ENCODE data around the gene LRCH1. TPM values are rescaled to one million over a fixed set of nuclear protein-coding genes. Genes with fewer than 3 reads are reported as not detected.

Gene LRCH1
- total and polyA plus RNA-seq, 10 of the 15 experiments (the other 5 are each of a cell fraction or from before 2014, with no cell fraction given): 5.3 to 48.9 (median 14.4) TPM

- TF ChIP-seq ZBTB33 (IDR thresholded peaks at IDR 0.05) (no peak), ZBTB40 (IDR thresholded peaks at IDR 0.05; ENCODE audit: borderline replicate concordance) (no peak), NFIC (IDR thresholded peaks at IDR 0.05; ENCODE audit: low read depth, low read length) (no peak)
These were observed 106.6 kb downstream of the LRCH1 start (continued) for GRCh38 chr13:46659413-46660065.

- Histone ChIP-seq H3K4me3 (no peak overlapping the region), H4K20me1 (ENCODE audit: control insufficient read depth, insufficient read depth) (no peaks in the 10 kb centered on the region), H3K27me3 (replicated peaks in 1 of 2; ENCODE audit: control insufficient read depth in 2 of 2, insufficient read depth in 2 of 2, low read length in 1 of 2) (no peaks in the 10 kb centered on the region), H3K9me3 (replicated peaks; ENCODE audit: control insufficient read depth, insufficient read depth, low read length) (no peaks in the 10 kb centered on the region), H3K4me2 (ENCODE audit: control insufficient read depth, insufficient read depth) (no peak overlapping the region), H3K4me1 (ENCODE audit: control insufficient read depth, insufficient read depth, low read length) (peaks cover 50% of the 10 kb centered on the region), H2AFZ (ENCODE audit: control insufficient read depth, low read depth, low read length) (no peak overlapping the region), H3K36me3 (ENCODE audit: control insufficient read depth in 2 of 2, insufficient read depth in 2 of 2, low read length in 1 of 2) (no peaks in the 10 kb centered on the region; a peak in 1 of 4 replicates), H3K27ac (ENCODE audit: control insufficient read depth, insufficient read depth) (no peak overlapping the region), H3K79me2 (ENCODE audit: control insufficient read depth, insufficient read depth, low read length) (peaks cover 83% of the 10 kb centered on the region), H3K9ac (ENCODE audit: control insufficient read depth, insufficient read depth, low read length) (no peak overlapping the region)
- POLR2A ChIA-PET: interaction anchor here (0.9 to 1.8 kb wide), 3 partner anchors 18 to 30 kb away, joined by 3 to 8 read pairs (median 5); no protein-coding TSS in a partner anchor
- RAD21 ChIA-PET (ENCODE audit: unreplicated experiment): interaction anchor here (3.2 to 3.6 kb wide), 2 partner anchors 13 to 108 kb away, joined by 13 read pairs; partner anchors contain the start of gene LRCH1
- DNase-seq (ENCODE audit: low read depth, low spot score) (no peak), FAIRE-seq (no peak), ATAC-seq (no peak)
- in situ Hi-C loops (cut with MboI) (no loop called here), intact Hi-C loops (cut with micrococcal nuclease; ENCODE audit: unreplicated experiment) (no loop called here)
- 67% methylated on average over 3 of the region's 3 CpGs for WGBS (ENCODE audit: insufficient coverage, insufficient replicate concordance, low lambda C conversion rate, missing lambda C conversion rate)
- no TSS peak for BruUV-seq (replicated peaks)
- TF ChIP-seq SP1 (IDR thresholded peaks at IDR 0.05; ENCODE audit: low read depth, low read length) (no peak), ATF2 (IDR thresholded peaks at IDR 0.05; ENCODE audit: low read length) (no peak), CBX3 (IDR thresholded peaks at IDR 0.05; ENCODE audit: borderline replicate concordance, low read depth) (no peak)
- SMC1A ChIA-PET (ENCODE audit: uncharacterized antibody, unreplicated experiment): interaction anchor here (2.0 to 18.5 kb wide), 2 partner anchors 22 to 105 kb away, joined by 5 to 456 read pairs; no protein-coding TSS in a partner anchor
- CTCF ChIA-PET: interaction anchor here (1.0 to 1.4 kb wide), 2 partner anchors 30 to 108 kb away, joined by 4 read pairs; no protein-coding TSS in a partner anchor
These were observed 107.4 kb downstream of the LRCH1 start for GRCh38 chr13:46660416-46660815.

Measured in GM12878 (cell line).